HEK293 (cell line): ENCODE data around the gene TMEM181.

Source experiments
- CTCF ChIA-PET: fragments of 350-600 bp; formaldehyde crosslinking; extraction: SDS; loops from one replicate; lab custom pipeline; 2021; ENCODE audit warnings: antibody characterized with exemption; lab: Yijun Ruan, JAX
- POLR2A ChIA-PET: fragments of 300-600 bp; formaldehyde crosslinking; extraction: SDS; loops from one replicate; lab custom pipeline; 2020; ENCODE audit warnings: antibody characterized with exemption, inconsistent platforms; lab: Yijun Ruan, JAX
- H3K27ac ChIP-seq: fragments of 200-500 bp; sonication (Bioruptor generic); 2 replicates; pipeline ENCODE4 v1.5.1; 2014; ENCODE audit warnings: low read depth, low read length, control low read depth, inconsistent platforms; ENCODE audit errors: extremely low read depth
- H3K36me3 ChIP-seq, 2 experiments: fragments of 200-500 bp in 1 of 2; sonication (Bioruptor generic) in 1 of 2; 1 replicate in 1 of 2; 2 replicates in 1 of 2; pipeline ENCODE4 v1.5.1; 2014 to 2017; ENCODE audit warnings: inconsistent platforms in 2 of 2, low read length in 2 of 2; ENCODE audit not compliant: control insufficient read depth in 2 of 2, insufficient read depth in 1 of 2
- H3K4me1 ChIP-seq: fragments of 200-500 bp; sonication (Bioruptor generic); 2 replicates; pipeline ENCODE4 v1.5.1; 2014; ENCODE audit warnings: mild to moderate bottlenecking, low read length, inconsistent platforms; ENCODE audit not compliant: control insufficient read depth, insufficient read depth
- H3K4me3 ChIP-seq: 2 replicates; pipeline ENCODE4 v1.5.1; 2011; ENCODE audit warnings: low read depth, mild to moderate bottlenecking, control low read depth, low read length, moderate library complexity
- H3K9me3 ChIP-seq: fragments of 200-500 bp; sonication (Bioruptor generic); 2 replicates; pipeline ENCODE4 v1.5.1; 2014; ENCODE audit warnings: low read depth, low read length, inconsistent platforms; ENCODE audit not compliant: control insufficient read depth, insufficient read depth
- HOXD13 ChIP-seq: sonication (generic); formaldehyde crosslinking; IDR thresholded peaks from 2 replicates; pipeline ENCODE4 v1.8.0; 2022; ENCODE audit warnings: missing genetic modification reagents, borderline replicate concordance
- IKZF3 ChIP-seq: fragments of 450-650 bp; IDR thresholded peaks from 2 replicates; pipeline ENCODE4 v1.5.0; 2018; ENCODE audit warnings: missing biosample characterization, mild to moderate bottlenecking, missing genetic modification characterization, moderate library complexity
- KLF1 ChIP-seq: fragments of 450-650 bp; formaldehyde crosslinking; IDR thresholded peaks from 2 replicates; pipeline ENCODE4 v1.5.1; 2016; ENCODE audit warnings: missing biosample characterization, missing genetic modification characterization
- RBAK ChIP-seq: fragments of 450-650 bp; formaldehyde crosslinking; IDR thresholded peaks from 2 replicates; pipeline ENCODE4 v1.5.1; 2016; ENCODE audit warnings: missing biosample characterization, missing genetic modification characterization
- ZNF121 ChIP-seq: fragments of 450-650 bp; formaldehyde crosslinking; IDR thresholded peaks from 2 replicates; pipeline ENCODE4 v1.5.1; 2016; ENCODE audit warnings: missing biosample characterization, missing genetic modification characterization
- ZNF2 ChIP-seq: fragments of 450-650 bp; formaldehyde crosslinking; IDR thresholded peaks from 2 replicates; pipeline ENCODE4 v1.5.1; 2016; ENCODE audit warnings: missing biosample characterization, missing genetic modification characterization
- ZNF335 ChIP-seq: fragments of 450-650 bp; formaldehyde crosslinking; conservative IDR thresholded peaks from 2 replicates; pipeline ENCODE4 v1.5.1; 2016; ENCODE audit warnings: missing biosample characterization, missing genetic modification characterization
- ZNF341 ChIP-seq: fragments of 450-650 bp; formaldehyde crosslinking; IDR thresholded peaks from 2 replicates; pipeline ENCODE4; 2016; ENCODE audit warnings: low read depth, missing biosample characterization, missing genetic modification characterization
- ZNF423 ChIP-seq: fragments of 450-650 bp; formaldehyde crosslinking; IDR thresholded peaks from 2 replicates; pipeline ENCODE4 v1.5.1; 2016; ENCODE audit warnings: missing biosample characterization, missing genetic modification characterization
- ZNF426 ChIP-seq: fragments of 450-650 bp; formaldehyde crosslinking; IDR thresholded peaks from 2 replicates; pipeline ENCODE4 v1.5.1; 2017; ENCODE audit warnings: missing biosample characterization, missing genetic modification characterization, mild to moderate bottlenecking, inconsistent platforms, moderate library complexity
- ZNF561 ChIP-seq: fragments of 450-650 bp; IDR thresholded peaks from 2 replicates; pipeline ENCODE4 v1.5.1; 2018; ENCODE audit warnings: missing biosample characterization, missing genetic modification characterization, borderline replicate concordance
- ZNF585B ChIP-seq: fragments of 450-650 bp; formaldehyde crosslinking; IDR thresholded peaks from 2 replicates; pipeline ENCODE4 v1.5.1; 2016; ENCODE audit warnings: missing biosample characterization, missing genetic modification characterization
- ZNF660 ChIP-seq: fragments of 450-650 bp; IDR thresholded peaks from 2 replicates; pipeline ENCODE4 v1.5.1; 2018; ENCODE audit warnings: missing biosample characterization, mild to moderate bottlenecking, missing genetic modification characterization
- ZNF664 ChIP-seq: fragments of 450-650 bp; formaldehyde crosslinking; IDR thresholded peaks from 2 replicates; pipeline ENCODE4 v1.5.1; 2016; ENCODE audit warnings: missing biosample characterization, missing genetic modification characterization
- TF ChIP-seq, protein P1 (sequence below): fragments of 450-650 bp; formaldehyde crosslinking; IDR thresholded peaks from 2 replicates; pipeline ENCODE4 v1.5.1; 2016; ENCODE audit warnings: missing biosample characterization, missing genetic modification characterization
- TF ChIP-seq, protein P2 (sequence below): fragments of 450-650 bp; formaldehyde crosslinking; IDR thresholded peaks from 2 replicates; pipeline ENCODE4 v1.5.1; 2016; ENCODE audit warnings: missing biosample characterization, missing genetic modification characterization

Gene TMEM181

DNA sequence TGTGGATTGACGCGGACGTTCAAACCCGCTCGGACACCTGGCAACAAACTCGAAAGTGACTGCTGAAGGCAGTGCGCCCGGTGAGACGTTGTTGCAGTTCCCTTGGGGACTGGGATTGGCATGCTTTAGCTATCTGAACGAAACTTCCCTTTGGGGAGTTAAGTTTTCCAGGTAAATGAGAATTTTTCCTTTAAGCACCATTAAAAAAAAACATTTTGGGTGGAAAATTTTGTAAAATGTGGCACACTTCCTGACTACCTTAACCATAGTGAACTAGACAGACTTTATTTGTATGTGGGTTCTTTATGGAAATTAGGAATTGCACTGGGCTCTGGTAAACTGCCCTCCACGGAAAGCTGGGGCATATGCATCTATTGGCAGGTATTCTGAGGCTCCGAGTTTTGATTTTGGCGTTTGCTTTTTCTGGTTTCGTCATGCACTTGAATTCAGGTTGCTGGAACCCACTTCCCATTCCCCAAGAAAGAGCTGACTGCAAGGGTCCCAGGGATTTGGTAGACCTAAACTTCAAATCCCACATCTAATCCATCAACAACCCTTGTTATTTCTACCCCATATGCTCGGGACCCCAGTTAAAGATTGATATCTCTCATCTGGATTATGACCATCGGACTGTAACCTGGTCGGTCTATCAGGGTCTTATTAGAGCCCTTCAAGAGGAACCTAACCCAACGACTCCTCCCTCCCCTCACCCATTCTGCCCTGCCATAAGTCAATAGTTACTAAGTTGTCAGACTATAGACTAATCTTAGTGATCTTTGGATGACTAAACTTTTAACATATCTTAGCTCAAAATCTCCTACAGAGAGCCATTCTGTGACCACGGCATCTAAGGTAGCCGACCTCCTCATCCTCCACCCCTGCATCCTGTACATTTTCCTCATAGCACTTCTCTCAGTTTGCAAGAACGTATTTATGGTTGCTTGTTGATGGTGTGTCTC is 85.5 kb downstream of the TMEM181 start:
- peaks cover 0 to 4% of the 10 kb centered on the region in 2 experiments; a peak in 1 of 3 replicates for H3K36me3 ChIP-seq
- H3K4me3 ChIP-seq: peak overlapping the region; percentile 80
- POLR2A ChIA-PET: interaction anchor here (0.6 to 2.0 kb wide), 14 partner anchors 13 to 431 kb away, joined by 3 to 12 read pairs (median 4); no protein-coding TSS in a partner anchor
- TF ChIP-seq KLF1 (tag by site-specific recombination): no peak
- TF ChIP-seq ZNF585B: no peak
- peak; percentile 11; the same call in 1 of the 2 replicates for TF ChIP-seq ZNF561 (tag by site-specific recombination)
- 0 out of 2 replicates have a peak, but pooled peaks have one; percentile 13 for TF ChIP-seq ZNF660 (tag by site-specific recombination)
- no peak for TF ChIP-seq ZNF426
- TF ChIP-seq RBAK (tag by site-specific recombination): no peak
- TF ChIP-seq ZNF335 (tag by site-specific recombination): peak; percentile 59
- peak; percentile 52; the same call in 1 of the 2 replicates for TF ChIP-seq ZNF423
- TF ChIP-seq, protein P1, sequence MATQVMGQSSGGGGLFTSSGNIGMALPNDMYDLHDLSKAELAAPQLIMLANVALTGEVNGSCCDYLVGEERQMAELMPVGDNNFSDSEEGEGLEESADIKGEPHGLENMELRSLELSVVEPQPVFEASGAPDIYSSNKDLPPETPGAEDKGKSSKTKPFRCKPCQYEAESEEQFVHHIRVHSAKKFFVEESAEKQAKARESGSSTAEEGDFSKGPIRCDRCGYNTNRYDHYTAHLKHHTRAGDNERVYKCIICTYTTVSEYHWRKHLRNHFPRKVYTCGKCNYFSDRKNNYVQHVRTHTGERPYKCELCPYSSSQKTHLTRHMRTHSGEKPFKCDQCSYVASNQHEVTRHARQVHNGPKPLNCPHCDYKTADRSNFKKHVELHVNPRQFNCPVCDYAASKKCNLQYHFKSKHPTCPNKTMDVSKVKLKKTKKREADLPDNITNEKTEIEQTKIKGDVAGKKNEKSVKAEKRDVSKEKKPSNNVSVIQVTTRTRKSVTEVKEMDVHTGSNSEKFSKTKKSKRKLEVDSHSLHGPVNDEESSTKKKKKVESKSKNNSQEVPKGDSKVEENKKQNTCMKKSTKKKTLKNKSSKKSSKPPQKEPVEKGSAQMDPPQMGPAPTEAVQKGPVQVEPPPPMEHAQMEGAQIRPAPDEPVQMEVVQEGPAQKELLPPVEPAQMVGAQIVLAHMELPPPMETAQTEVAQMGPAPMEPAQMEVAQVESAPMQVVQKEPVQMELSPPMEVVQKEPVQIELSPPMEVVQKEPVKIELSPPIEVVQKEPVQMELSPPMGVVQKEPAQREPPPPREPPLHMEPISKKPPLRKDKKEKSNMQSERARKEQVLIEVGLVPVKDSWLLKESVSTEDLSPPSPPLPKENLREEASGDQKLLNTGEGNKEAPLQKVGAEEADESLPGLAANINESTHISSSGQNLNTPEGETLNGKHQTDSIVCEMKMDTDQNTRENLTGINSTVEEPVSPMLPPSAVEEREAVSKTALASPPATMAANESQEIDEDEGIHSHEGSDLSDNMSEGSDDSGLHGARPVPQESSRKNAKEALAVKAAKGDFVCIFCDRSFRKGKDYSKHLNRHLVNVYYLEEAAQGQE: no peak
- TF ChIP-seq, protein P2, sequence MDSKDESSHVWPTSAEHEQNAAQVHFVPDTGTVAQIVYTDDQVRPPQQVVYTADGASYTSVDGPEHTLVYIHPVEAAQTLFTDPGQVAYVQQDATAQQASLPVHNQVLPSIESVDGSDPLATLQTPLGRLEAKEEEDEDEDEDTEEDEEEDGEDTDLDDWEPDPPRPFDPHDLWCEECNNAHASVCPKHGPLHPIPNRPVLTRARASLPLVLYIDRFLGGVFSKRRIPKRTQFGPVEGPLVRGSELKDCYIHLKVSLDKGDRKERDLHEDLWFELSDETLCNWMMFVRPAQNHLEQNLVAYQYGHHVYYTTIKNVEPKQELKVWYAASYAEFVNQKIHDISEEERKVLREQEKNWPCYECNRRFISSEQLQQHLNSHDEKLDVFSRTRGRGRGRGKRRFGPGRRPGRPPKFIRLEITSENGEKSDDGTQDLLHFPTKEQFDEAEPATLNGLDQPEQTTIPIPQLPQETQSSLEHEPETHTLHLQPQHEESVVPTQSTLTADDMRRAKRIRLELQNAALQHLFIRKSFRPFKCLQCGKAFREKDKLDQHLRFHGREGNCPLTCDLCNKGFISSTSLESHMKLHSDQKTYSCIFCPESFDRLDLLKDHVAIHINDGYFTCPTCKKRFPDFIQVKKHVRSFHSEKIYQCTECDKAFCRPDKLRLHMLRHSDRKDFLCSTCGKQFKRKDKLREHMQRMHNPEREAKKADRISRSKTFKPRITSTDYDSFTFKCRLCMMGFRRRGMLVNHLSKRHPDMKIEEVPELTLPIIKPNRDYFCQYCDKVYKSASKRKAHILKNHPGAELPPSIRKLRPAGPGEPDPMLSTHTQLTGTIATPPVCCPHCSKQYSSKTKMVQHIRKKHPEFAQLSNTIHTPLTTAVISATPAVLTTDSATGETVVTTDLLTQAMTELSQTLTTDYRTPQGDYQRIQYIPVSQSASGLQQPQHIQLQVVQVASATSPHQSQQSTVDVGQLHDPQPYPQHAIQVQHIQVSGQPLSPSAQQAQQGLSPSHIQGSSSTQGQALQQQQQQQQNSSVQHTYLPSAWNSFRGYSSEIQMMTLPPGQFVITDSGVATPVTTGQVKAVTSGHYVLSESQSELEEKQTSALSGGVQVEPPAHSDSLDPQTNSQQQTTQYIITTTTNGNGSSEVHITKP (tag by site-specific recombination): 0 out of 2 replicates have a peak, but pooled peaks have one; percentile 37
- TF ChIP-seq IKZF3 (tag by site-specific recombination): peak; percentile 3; the same call in 1 of the 2 replicates
- peak; percentile 1; the same call in 1 of the 2 replicates for TF ChIP-seq ZNF2 (tag by site-specific recombination)
- H3K9me3 ChIP-seq: no peaks in the 10 kb centered on the region
- CTCF ChIA-PET: interaction anchor here (0.5 to 2.6 kb wide), 11 partner anchors 14 to 431 kb away, joined by 3 to 22 read pairs (median 5); no protein-coding TSS in a partner anchor
- peaks cover 14% of the 10 kb centered on the region for H3K4me1 ChIP-seq
- H3K27ac ChIP-seq: no peak overlapping the region; the same call in 1 of the 2 replicates

DNA sequence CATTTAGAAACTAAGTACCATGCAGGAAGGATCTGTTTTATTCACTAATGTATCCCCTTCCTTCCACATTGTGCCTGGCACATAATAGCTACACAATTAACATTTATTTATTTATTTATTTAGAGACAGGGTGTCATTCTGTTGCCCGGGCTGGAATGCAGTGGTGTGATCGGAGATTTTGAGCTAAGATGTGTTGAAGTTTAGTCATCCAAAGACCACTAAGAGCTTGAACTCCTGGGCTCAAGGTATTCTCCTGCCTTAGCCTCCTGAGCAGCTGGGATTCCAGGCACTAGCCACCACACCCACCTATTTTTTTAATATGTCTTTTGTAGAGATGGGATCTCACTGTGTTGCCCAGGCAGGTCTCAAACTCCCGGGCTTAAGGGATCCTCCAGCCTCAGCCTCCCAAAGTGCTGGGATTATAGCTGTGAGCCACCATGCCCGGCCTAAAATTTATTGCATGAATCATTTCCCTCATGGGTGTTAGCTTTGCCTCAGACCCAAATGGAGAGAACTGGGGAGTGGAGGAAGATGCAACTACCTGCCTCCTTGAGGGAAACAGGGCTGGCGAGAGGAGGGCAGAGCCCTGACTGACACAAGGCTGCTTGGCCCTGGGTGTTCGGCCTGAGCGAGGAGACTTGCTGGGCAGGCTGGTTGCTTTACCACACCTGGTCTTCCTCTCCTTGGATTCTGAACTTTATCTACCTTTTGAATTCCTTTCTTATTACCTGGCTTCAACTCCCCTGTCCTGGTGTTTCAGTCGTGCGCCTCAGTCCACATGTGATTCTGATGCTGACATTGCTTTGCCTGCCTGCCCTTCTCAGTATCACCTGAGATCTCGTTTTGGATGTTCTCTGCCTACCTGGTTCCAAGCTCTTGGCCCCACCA is 86.4 kb downstream of the TMEM181 start:
- POLR2A ChIA-PET: interaction anchor here (1.2 to 2.0 kb wide), 2 partner anchors 14 to 45 kb away, joined by 4 to 12 read pairs; no protein-coding TSS in a partner anchor
- 0 out of 2 replicates have a peak, but pooled peaks have one; percentile 43 for TF ChIP-seq ZNF121 (tag by site-specific recombination)
- TF ChIP-seq ZNF664: peak; percentile 89
- TF ChIP-seq ZNF341 (tag by site-specific recombination): peak; percentile 58; the same call in 1 of the 2 replicates
- TF ChIP-seq RBAK (tag by site-specific recombination): no peak
- TF ChIP-seq HOXD13 (CRISPR knock-in tag): no peak
- CTCF ChIA-PET: interaction anchor here (0.6 to 2.6 kb wide), 8 partner anchors 16 to 432 kb away, joined by 3 to 22 read pairs (median 4); no protein-coding TSS in a partner anchor
- Histone ChIP-seq H3K9me3 (no peaks in the 10 kb centered on the region), H3K36me3 (no peaks in the 10 kb centered on the region), H3K4me3 (no peak overlapping the region), H3K4me1 (peaks cover 14% of the 10 kb centered on the region), H3K27ac (no peak overlapping the region)
